ENCODE results near the gene PTPRA. TPM values are rescaled to one million over a fixed set of nuclear protein-coding genes. Genes with fewer than 3 reads are reported as not detected.

The PTPRA gene
- total and polyA plus RNA-seq, 8 donors: 6.8 to 29.1 (median 18.2) TPM

DNA sequence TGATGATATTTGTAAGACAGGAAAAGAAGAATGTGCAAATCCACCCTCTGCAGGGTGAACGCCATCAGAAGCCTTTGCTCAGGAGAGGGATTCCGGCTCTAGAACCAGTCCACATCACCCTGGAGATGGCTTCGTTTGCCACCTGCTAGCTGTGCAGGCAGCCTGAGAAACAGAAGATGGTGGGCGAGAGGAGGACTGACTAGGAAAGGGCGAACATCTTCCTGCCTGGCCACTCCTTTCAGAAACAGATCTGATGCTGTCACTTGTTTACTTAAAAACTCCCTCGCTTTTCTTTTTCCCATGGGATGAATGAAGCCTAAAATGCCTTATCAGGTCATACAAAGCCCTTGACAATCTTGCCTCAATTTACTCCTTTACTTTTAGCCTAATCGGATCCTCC lies 1.2 kb downstream of the PTPRA start:
- ATAC-seq (no peak), DNase-seq (no peak), FAIRE-seq (no peak)
- WGBS, 2 donors: 29 to 31% methylated on average over 7 of the region's 7 CpGs
- intact Hi-C loops (cut with DNase I): no loop called here
- no peaks in the 10 kb centered on the region for H3K36me3 ChIP-seq
- no peaks in the 10 kb centered on the region for H3K9me3 ChIP-seq
- H3K27ac ChIP-seq: no peak overlapping the region
- TF ChIP-seq, protein P1, sequence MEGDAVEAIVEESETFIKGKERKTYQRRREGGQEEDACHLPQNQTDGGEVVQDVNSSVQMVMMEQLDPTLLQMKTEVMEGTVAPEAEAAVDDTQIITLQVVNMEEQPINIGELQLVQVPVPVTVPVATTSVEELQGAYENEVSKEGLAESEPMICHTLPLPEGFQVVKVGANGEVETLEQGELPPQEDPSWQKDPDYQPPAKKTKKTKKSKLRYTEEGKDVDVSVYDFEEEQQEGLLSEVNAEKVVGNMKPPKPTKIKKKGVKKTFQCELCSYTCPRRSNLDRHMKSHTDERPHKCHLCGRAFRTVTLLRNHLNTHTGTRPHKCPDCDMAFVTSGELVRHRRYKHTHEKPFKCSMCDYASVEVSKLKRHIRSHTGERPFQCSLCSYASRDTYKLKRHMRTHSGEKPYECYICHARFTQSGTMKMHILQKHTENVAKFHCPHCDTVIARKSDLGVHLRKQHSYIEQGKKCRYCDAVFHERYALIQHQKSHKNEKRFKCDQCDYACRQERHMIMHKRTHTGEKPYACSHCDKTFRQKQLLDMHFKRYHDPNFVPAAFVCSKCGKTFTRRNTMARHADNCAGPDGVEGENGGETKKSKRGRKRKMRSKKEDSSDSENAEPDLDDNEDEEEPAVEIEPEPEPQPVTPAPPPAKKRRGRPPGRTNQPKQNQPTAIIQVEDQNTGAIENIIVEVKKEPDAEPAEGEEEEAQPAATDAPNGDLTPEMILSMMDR (IDR thresholded peaks at IDR 0.05): no peak
- H3K4me3 ChIP-seq: peak overlapping the region in 2 of 4 donors; percentile 94 to 96
- H3K27me3 ChIP-seq: no peaks in the 10 kb centered on the region
- H3K4me1 ChIP-seq: peaks cover 0 to 11% (median 4%) of the 10 kb centered on the region in 3 donors

DNA sequence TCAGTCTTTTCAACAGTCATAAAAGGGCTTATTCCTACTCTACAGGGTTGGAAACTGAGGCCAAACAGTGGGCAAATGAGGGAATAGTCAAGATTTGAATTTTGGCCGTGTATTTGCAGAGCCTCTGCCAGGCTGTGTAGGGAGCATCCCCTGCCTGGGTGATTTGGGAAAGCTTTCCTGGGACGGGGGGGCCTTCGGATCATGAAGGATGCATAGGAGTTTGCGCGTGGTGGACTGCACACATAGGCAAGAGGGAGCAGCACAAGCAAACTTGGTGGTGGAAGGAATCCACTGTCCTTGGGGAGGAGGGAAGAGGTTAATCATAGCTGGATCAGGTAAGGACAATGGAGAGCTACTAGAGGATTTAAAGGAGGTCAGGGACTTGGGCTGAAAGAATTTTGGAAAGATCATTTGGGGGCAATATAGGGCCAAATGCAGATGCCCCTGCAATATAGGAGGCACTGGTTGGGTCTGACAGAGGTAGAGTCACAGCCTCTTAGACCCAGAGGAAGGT lies 2.5 kb downstream of the PTPRA start:
- intact Hi-C loops (cut with DNase I): no loop called here
- H3K36me3 ChIP-seq: no peaks in the 10 kb centered on the region
- FAIRE-seq (no peak), DNase-seq (no peak), ATAC-seq (no peak)
- H3K4me3 ChIP-seq: no peak overlapping the region
- H3K27me3 ChIP-seq: no peaks in the 10 kb centered on the region
- 90 to 91% methylated on average over 5 of the region's 5 CpGs for WGBS, 2 donors
- TF ChIP-seq, protein P1 (IDR thresholded peaks at IDR 0.05): no peak
- H3K9me3 ChIP-seq: no peaks in the 10 kb centered on the region
- no peak overlapping the region for H3K27ac ChIP-seq
- peaks cover 0 to 11% (median 4%) of the 10 kb centered on the region in 3 donors for H3K4me1 ChIP-seq

DNA sequence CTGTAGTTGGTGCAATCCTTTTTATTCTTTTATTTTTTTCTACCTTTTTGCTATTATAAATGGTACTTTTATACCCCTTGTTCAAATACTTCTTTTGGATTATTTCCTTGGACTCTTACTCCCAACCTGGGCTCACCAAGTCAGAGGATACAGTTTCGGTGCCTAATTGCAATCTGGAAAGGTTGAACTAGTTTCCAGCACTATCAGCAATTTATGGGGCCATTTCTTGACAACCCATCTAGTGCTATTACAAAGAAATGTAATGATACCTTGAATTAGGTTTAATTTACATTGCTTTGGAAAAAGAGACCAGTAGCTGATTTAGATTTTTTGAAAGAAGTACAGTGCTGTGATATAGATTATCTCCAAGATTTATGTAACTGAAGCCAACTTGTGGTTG lies 5.2 kb downstream of the PTPRA start:
- DNase-seq (no peak), FAIRE-seq (no peak), ATAC-seq (no peak)
- no peak overlapping the region for H3K27ac ChIP-seq
- TF ChIP-seq, protein P1 (IDR thresholded peaks at IDR 0.05): no peak
- H3K4me3 ChIP-seq: no peak overlapping the region
- H3K27me3 ChIP-seq: no peaks in the 10 kb centered on the region
- whole genome bisulfite sequencing, 2 donors: 94 to 100% methylated on average over 1 of the region's 1 CpG
- peaks cover 0 to 9% (median 4%) of the 10 kb centered on the region in 3 donors for H3K4me1 ChIP-seq
- intact Hi-C loops (cut with DNase I): no loop called here
- no peaks in the 10 kb centered on the region for H3K9me3 ChIP-seq
- no peaks in the 10 kb centered on the region for H3K36me3 ChIP-seq

DNA sequence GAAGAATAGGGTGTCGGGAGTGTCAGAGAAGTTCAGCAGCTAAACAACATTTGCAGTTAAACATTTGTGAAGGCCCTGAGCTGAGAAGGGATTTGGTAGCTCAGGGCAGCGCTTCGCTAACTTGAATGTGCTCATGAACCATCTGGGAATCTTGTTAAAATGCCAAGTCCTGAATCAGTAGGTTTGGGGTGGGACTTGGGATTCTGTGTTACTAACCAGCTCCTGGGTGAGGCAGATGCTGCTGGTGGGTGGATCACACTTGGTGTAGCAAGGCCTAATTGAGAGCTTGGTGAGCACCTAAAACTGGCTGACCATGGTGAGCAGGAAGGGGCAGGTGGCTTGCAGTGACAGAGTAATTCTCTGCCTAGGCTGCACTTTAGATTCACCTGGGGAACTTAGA lies 5.9 kb downstream of the PTPRA start:
- no peak for FAIRE-seq

DNA sequence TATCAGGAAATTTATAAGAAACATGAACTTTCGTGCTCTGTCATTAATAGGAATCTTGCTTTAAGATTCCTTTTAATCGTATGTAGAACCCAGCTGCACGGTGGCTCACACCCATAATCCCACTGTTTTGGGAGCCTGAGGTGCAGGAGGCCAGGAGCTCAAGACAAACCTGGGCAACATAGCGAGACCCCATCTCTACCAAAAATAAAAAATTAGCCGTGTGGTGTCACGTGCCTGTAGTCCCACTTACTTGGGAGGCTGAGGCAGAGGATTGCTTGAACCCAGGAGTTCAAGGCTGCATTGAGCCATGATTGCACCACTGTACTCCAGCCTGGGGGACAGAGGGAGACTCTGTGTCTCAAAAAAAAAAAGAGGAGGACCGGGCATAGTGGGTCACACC lies 7.4 kb downstream of the PTPRA start:
- no peak for FAIRE-seq
- no peak overlapping the region for H3K4me3 ChIP-seq
- H3K27me3 ChIP-seq: no peaks in the 10 kb centered on the region
- no peak for DNase-seq
- no peaks in the 10 kb centered on the region for H3K36me3 ChIP-seq
- WGBS, 2 donors: 85 to 93% methylated on average over 7 of the region's 7 CpGs
- H3K4me1 ChIP-seq: no peaks in the 10 kb centered on the region
- intact Hi-C loops (cut with DNase I): no loop called here
- no peaks in the 10 kb centered on the region for H3K9me3 ChIP-seq
- TF ChIP-seq, protein P1 (IDR thresholded peaks at IDR 0.05): no peak
- H3K27ac ChIP-seq: no peak overlapping the region
- no peak for ATAC-seq

More for the DNA sequence above, 5.9 kb downstream of the PTPRA start:
- Histone ChIP-seq H3K36me3 (no peaks in the 10 kb centered on the region), H3K27me3 (no peaks in the 10 kb centered on the region), H3K27ac (no peak overlapping the region), H3K9me3 (no peaks in the 10 kb centered on the region), H3K4me3 (no peak overlapping the region), H3K4me1 (peaks cover 0 to 9% (median 4%) of the 10 kb centered on the region in 3 donors)
- DNase-seq: no peak
- TF ChIP-seq, protein P1 (IDR thresholded peaks at IDR 0.05): no peak
- 86 to 88% methylated on average over 3 of the region's 3 CpGs for WGBS, 2 donors
- peak in 2 of 4 donors; percentile 26 to 30 for ATAC-seq
- intact Hi-C loops (cut with DNase I): no loop called here

Measured in pancreas (tissue), 10 donors.